Hepatocyte (in vitro differentiated cells): ENCODE measurements around the gene PKP1. TPM values are rescaled to one million over a fixed set of nuclear protein-coding genes. Genes with fewer than 3 reads are reported as not detected.

Experiments used
- DNase-seq: peaks from one replicate; pipeline ENCODE4 v3.0.0-alpha.2; 2016; ENCODE audit warnings: low spot score
- H2AFZ ChIP-seq: fragments of 200-600 bp; sonication (generic); 2 replicates; pipeline ENCODE4 v1.6.0; 2016; ENCODE audit warnings: antibody characterized with exemption, mild to moderate bottlenecking
- H3K27ac ChIP-seq: fragments of 200-600 bp; sonication (generic); 2 replicates; pipeline ENCODE4 v1.5.1; 2016; ENCODE audit warnings: mild to moderate bottlenecking
- H3K27me3 ChIP-seq: fragments of 200-600 bp; sonication (generic); 2 replicates; pipeline ENCODE4 v1.6.1; 2016
- H3K36me3 ChIP-seq: fragments of 200-600 bp; sonication (generic); replicated peaks from 2 replicates; pipeline ENCODE4 v1.5.1; 2016; ENCODE audit warnings: low read depth; ENCODE audit not compliant: insufficient read depth
- H3K4me1 ChIP-seq: fragments of 200-600 bp; sonication (generic); 2 replicates; pipeline ENCODE4 v1.5.1; 2016; ENCODE audit warnings: mild to moderate bottlenecking, moderate library complexity; ENCODE audit not compliant: insufficient read depth
- H3K4me2 ChIP-seq: fragments of 200-600 bp; sonication (generic); 2 replicates; pipeline ENCODE4 v1.6.0; 2016
- H3K4me3 ChIP-seq: fragments of 200-600 bp; sonication (generic); 2 replicates; pipeline ENCODE4 v1.5.1; 2016; ENCODE audit warnings: mild to moderate bottlenecking
- H3K79me2 ChIP-seq: fragments of 200-600 bp; sonication (generic); 2 replicates; pipeline ENCODE4 v1.6.0; 2017; ENCODE audit warnings: mild to moderate bottlenecking
- H3K9me2 ChIP-seq: fragments of 200-600 bp; sonication (generic); replicated peaks from 2 replicates; pipeline ENCODE4 v1.6.0; 2017; ENCODE audit warnings: mild to moderate bottlenecking; ENCODE audit not compliant: insufficient read depth
- H3K9me3 ChIP-seq: fragments of 200-600 bp; sonication (generic); 2 replicates; pipeline ENCODE4 v1.5.1; 2016; ENCODE audit warnings: low read depth, mild to moderate bottlenecking
- H4K20me1 ChIP-seq: fragments of 200-600 bp; sonication (generic); 2 replicates; pipeline ENCODE4 v1.6.0; 2016; ENCODE audit warnings: mild to moderate bottlenecking; ENCODE audit not compliant: insufficient read depth, poor library complexity, severe bottlenecking
- EZH2 ChIP-seq: fragments of 200-600 bp; sonication (generic); IDR thresholded peaks from 2 replicates; pipeline ENCODE4 v1.6.1; 2016; ENCODE audit warnings: antibody characterized with exemption, mild to moderate bottlenecking, borderline replicate concordance
- EZH2phosphoT487 ChIP-seq: fragments of 200-600 bp; sonication (generic); IDR thresholded peaks from one replicate; pipeline ENCODE4 v1.6.1; 2018; ENCODE audit warnings: antibody characterized with exemption, mild to moderate bottlenecking, low read depth, moderate library complexity; ENCODE audit not compliant: unreplicated experiment, severe bottlenecking
- WGBS: methylation state at CpG from one replicate; pipeline ENCODE4 v1.1.6; 2016; ENCODE audit warnings: low lambda C conversion rate; ENCODE audit errors: missing lambda C conversion rate; 5-methylcytosine and 5-hydroxymethylcytosine counted together
- polyA plus RNA-seq: library from polyadenylated mRNA; unstranded; fragments of >200 nt; fragmentation: Nextera tagmentation; extraction: Ambion mirVana; gene quantifications from 2 replicates; pipeline ENCODE4 v1.2.1, GENCODE V29; 2016
- total RNA-seq: library from RNA; depleted of rRNA; stranded (reverse); fragments of >200 nt; gene quantifications from 2 replicates; pipeline ENCODE4 v1.2.3, GENCODE V29; 2014
- TF ChIP-seq, protein P1 (sequence below): fragments of 200-600 bp; sonication (generic); IDR thresholded peaks from 2 replicates; pipeline ENCODE4 v1.5.1; 2016; ENCODE audit warnings: antibody characterized with exemption, mild to moderate bottlenecking; ENCODE audit not compliant: poor library complexity

PKP1 gene
- total and polyA plus RNA-seq, 2 experiments from 2014 or later: 0.04 to 0.33 TPM

DNA sequence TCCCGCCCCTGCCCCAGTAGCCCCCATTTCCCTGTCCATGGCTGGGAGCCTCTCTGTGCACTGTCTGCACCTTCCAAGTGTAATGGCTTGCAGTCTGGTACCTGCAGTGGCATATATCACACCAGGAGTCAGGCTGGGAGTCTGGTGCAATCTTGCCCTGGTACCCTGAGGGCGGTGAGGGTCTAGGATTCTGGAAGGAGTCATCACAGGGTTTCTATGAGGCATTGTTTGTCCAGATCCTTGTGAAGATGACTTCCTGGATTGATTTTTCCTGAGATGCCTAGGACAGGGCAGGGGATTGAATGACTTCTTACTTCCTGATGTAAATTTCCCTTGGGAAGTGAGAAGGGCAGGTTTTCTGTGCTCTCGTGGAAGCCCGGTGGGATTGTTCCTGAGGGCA, 5.9 kb upstream of the PKP1 start:
- no peaks in the 10 kb centered on the region for H3K9me2 ChIP-seq
- H3K79me2 ChIP-seq: no peaks in the 10 kb centered on the region
- H3K4me1 ChIP-seq: no peaks in the 10 kb centered on the region
- TF ChIP-seq EZH2: no peak
- TF ChIP-seq, protein P1, sequence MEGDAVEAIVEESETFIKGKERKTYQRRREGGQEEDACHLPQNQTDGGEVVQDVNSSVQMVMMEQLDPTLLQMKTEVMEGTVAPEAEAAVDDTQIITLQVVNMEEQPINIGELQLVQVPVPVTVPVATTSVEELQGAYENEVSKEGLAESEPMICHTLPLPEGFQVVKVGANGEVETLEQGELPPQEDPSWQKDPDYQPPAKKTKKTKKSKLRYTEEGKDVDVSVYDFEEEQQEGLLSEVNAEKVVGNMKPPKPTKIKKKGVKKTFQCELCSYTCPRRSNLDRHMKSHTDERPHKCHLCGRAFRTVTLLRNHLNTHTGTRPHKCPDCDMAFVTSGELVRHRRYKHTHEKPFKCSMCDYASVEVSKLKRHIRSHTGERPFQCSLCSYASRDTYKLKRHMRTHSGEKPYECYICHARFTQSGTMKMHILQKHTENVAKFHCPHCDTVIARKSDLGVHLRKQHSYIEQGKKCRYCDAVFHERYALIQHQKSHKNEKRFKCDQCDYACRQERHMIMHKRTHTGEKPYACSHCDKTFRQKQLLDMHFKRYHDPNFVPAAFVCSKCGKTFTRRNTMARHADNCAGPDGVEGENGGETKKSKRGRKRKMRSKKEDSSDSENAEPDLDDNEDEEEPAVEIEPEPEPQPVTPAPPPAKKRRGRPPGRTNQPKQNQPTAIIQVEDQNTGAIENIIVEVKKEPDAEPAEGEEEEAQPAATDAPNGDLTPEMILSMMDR: no peak
- no peak for TF ChIP-seq EZH2phosphoT487
- H4K20me1 ChIP-seq: no peaks in the 10 kb centered on the region
- H3K9me3 ChIP-seq: no peaks in the 10 kb centered on the region
- peaks cover 4% of the 10 kb centered on the region for H3K27me3 ChIP-seq
- WGBS: 97% methylated on average over 4 of the region's 4 CpGs
- H3K27ac ChIP-seq: no peak overlapping the region
- no peak overlapping the region for H3K4me2 ChIP-seq
- H3K4me3 ChIP-seq: no peak overlapping the region
- no peak overlapping the region for H2AFZ ChIP-seq
- no peak for DNase-seq
- H3K36me3 ChIP-seq: no peaks in the 10 kb centered on the region

DNA sequence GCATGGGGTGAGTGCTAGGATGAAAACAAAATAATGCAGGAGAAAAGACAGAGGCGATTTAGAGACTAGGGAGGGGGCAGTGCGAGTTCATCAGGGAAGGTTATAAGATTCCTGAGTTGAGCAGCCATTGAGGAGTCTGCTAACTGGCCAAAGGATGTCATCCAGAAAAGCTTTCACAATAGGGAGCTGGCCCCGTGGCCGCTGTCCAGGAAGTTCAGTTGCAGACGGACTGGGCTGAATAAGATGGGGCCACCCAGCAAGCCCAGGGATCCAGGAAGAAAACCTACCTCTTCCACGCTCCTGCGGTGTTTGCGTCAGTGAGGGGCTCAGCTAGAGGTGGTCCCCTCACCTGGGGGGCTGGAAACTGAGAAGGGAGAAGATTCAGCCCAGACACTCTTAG, 4.0 kb upstream of the PKP1 start:
- H2AFZ ChIP-seq: no peak overlapping the region
- peaks cover 6% of the 10 kb centered on the region for H3K4me1 ChIP-seq
- H3K4me3 ChIP-seq: no peak overlapping the region
- DNase-seq: no peak
- H3K36me3 ChIP-seq: no peaks in the 10 kb centered on the region
- no peaks in the 10 kb centered on the region for H3K79me2 ChIP-seq
- no peaks in the 10 kb centered on the region for H4K20me1 ChIP-seq
- H3K9me3 ChIP-seq: no peaks in the 10 kb centered on the region
- WGBS: 67% methylated on average over 8 of the region's 8 CpGs
- H3K27ac ChIP-seq: no peak overlapping the region
- H3K4me2 ChIP-seq: no peak overlapping the region
- peaks cover 4% of the 10 kb centered on the region for H3K27me3 ChIP-seq
- no peaks in the 10 kb centered on the region for H3K9me2 ChIP-seq
- TF ChIP-seq, protein P1: no peak
- TF ChIP-seq EZH2 (no peak), EZH2phosphoT487 (no peak)

DNA sequence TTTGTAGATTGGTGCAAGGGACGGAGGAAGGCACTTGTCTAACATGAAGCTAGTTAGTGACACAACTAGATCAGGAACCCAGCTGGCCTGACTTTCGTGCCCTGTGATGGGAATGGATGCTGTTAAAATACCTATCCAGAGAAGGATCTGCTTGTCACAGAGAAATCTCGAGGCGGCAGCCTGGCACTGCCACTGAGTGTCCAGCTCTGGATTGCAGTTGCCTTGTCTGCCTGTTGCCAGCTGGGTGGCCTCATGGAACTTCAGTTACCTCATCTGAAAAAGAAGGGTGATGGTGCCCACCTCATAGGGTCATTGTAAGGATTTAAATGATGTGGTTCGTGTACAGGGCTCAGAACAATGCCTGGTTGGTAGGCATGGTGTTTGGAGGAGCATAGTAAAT, 2.4 kb upstream of the PKP1 start:
- no peak for TF ChIP-seq EZH2phosphoT487
- TF ChIP-seq EZH2: no peak
- TF ChIP-seq, protein P1: no peak
- WGBS: 79% methylated on average over 5 of the region's 5 CpGs
- Histone ChIP-seq H3K9me3 (no peaks in the 10 kb centered on the region), H3K36me3 (no peaks in the 10 kb centered on the region), H3K79me2 (no peaks in the 10 kb centered on the region), H3K9me2 (no peaks in the 10 kb centered on the region), H3K4me1 (peaks cover 6% of the 10 kb centered on the region), H3K27me3 (peaks cover 4% of the 10 kb centered on the region), H4K20me1 (no peaks in the 10 kb centered on the region), H2AFZ (no peak overlapping the region), H3K27ac (no peak overlapping the region), H3K4me3 (no peak overlapping the region), H3K4me2 (no peak overlapping the region)
- no peak for DNase-seq

DNA sequence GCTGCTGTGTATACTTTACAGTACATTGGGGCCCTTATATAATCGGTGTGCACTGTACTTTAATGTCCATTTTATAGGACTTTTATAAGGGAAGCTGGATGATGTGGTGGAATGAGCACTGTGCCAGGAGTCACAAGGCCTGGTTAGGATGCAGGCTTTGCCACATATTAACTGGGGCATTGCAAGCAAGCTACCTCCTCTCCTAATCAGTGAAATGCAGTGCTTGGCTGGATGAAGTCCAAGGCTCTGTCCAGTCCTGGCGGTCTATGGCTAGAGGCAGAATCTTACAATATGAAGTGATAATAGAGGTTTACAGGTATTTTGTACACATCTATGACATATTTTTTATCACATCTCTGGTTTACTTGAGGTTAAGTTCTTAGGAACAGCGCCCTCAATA, 1.7 kb upstream of the PKP1 start:
- H3K79me2 ChIP-seq: no peaks in the 10 kb centered on the region
- H3K4me2 ChIP-seq: no peak overlapping the region
- H3K9me3 ChIP-seq: no peaks in the 10 kb centered on the region
- H3K9me2 ChIP-seq: no peaks in the 10 kb centered on the region
- H2AFZ ChIP-seq: no peak overlapping the region
- DNase-seq: no peak
- TF ChIP-seq, protein P1: no peak
- TF ChIP-seq EZH2phosphoT487: no peak
- no peak for TF ChIP-seq EZH2
- H3K4me3 ChIP-seq: no peak overlapping the region
- no peaks in the 10 kb centered on the region for H4K20me1 ChIP-seq
- H3K4me1 ChIP-seq: peaks cover 6% of the 10 kb centered on the region
- H3K36me3 ChIP-seq: no peaks in the 10 kb centered on the region
- 67% methylated on average over 3 of the region's 3 CpGs for WGBS
- H3K27me3 ChIP-seq: peaks cover 4% of the 10 kb centered on the region
- H3K27ac ChIP-seq: no peak overlapping the region
